Transverse colon (tissue), 4 donors: ENCODE measurements around the gene AKR1C8.

Experiments
- CTCF ChIP-seq, 5 experiments: fragments of 200-600 bp in 3 of 5; fragments of 450-650 bp in 2 of 5; sonication (generic) in 3 of 5; IDR thresholded peaks; 1 replicate in 2 of 5; 2 replicates in 3 of 5; pipeline ENCODE4 v1.5.1; 2016 to 2017; ENCODE audit warnings: antibody characterized with exemption in 5 of 5, inconsistent platforms in 3 of 5, mild to moderate bottlenecking in 2 of 5, moderate library complexity in 1 of 5
- POLR2A ChIP-seq: fragments of 450-650 bp; IDR thresholded peaks from one replicate; pipeline ENCODE4 v1.6.1; 2016; ENCODE audit warnings: antibody characterized with exemption, mild to moderate bottlenecking, moderate library complexity
- POLR2AphosphoS5 ChIP-seq, 3 donors: sonication (generic); formaldehyde crosslinking; IDR thresholded peaks; one replicate each; pipeline ENCODE4 v1.6.1; 2016; ENCODE audit warnings: antibody characterized with exemption in 3 of 3

- TF ChIP-seq CTCF (IDR thresholded peaks at IDR 0.05) (no peak), POLR2A (no peak), POLR2AphosphoS5 (IDR thresholded peaks at IDR 0.05) (no peak)
Measured at GRCh38 chr10:5233324-5233723, 48.4 kb upstream of the AKR1C8 start.
